GM21381 (cell line): Measurements from ENCODE around the gene BTN1A1.
"Not testable (repeated sequence)": the region's sequence is repeated elsewhere in the genome, so short reads cannot be mapped to it uniquely, and the experiment has no call there.

Source experiments
- ATAC-seq: cut with Tn5 transposase; IDR thresholded peaks from one replicate; pipeline ENCODE4 v1.9.1; 2021; ENCODE audit warnings: mild to moderate bottlenecking, moderate library complexity; ENCODE audit not compliant: unreplicated experiment

Gene BTN1A1

DNA sequence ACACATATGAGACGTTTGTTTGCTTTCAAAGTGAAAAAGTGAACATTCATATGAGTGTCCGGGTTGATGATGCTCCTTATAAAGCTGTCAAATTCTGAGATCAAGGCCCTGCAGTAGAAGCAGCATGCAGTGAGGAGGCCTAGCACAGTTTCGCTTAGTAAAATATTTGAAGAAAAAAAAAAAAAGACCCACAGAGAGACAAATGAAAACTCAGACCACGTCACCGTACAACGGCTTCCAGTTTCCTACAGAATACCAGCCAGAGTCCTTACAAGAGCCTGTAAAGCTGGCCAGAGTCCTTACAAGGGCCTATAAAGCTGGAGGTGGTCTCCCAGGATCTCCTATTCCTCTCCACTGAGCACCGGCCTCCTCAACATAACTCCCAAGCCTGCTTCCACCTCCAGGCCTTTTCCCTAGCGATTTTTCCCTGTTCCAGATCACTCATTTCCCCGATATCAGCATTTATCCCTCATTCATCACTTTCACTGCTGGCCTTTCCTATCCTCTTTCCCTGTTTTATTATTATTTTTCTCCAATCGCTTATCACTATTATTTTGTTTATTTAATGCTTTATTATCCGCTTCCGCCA, 36.6 kb downstream of the BTN1A1 start:
- ATAC-seq: no peak

DNA sequence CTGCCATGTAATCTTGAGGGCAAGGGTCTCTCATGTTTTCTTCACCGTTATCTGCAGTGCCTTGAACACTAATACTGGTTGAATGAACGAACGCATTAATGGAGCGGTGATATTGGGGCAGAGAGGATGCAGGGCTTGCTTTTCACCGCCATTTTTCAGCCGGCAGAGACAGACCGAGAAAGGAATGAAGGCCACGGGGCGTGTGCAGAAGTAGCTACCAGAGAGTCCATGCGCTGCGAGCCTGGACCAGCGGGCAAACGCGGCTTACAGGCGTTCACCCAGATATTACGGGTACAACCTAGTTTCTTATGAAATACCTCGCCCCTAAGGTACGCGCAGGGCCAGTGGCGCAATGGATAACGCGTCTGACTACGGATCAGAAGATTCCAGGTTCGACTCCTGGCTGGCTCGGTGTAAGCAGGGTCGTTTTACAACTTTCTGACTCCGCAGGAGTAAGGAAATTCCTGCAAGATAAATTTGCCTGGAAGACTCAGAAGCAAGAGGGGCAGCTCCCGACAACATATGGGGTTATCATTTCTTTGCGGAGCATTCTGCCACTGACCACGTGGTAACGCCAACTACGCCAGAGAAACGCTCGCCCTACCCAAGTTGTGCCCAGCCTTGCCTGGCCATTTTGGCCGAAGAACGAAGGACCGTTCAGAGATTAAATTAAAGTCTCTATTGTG, 37.2 kb downstream of the BTN1A1 start:
- peak; percentile 39 for ATAC-seq

DNA sequence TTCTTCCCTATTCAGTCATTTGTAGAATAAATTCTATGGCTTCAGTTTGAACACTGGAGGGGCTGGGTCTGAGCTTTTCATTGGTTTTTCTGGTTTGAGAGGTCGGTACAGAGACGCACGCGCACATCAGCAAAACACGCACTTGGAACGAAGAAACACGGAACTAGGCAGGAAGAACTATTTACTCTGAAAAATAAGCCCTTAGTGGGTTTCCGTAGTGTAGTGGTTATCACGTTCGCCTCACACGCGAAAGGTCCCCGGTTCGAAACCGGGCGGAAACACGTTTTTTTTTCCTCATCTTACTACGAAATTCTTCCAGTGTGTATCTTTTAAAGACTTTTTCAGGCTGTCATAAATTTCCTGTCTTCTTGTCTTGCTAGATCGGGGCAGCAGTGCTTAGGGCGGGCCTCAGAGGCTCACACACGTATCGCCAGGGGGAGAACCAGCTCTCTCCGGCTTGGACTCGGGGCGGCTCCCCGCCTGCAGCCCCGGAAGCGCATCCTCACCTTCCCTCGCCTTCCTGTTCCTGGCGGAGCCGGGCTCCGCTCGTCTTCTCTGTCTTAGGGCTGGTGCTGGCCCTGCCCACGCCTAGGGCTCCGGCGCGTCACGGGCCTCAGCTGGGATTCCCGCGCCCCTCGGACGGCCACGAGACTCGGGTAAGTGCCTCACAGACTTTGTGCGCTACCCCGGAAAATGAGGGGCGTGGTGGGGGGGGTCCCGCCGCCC, 37.9 kb downstream of the BTN1A1 start, which contains the start of gene HMGN4:
Gene HMGN4, plus strand, starts transcription at position 521 of the 726 bp plus-strand sequence. CDS start 6,841 bp downstream, outside the sequence.
- ATAC-seq: peak; percentile 53

DNA sequence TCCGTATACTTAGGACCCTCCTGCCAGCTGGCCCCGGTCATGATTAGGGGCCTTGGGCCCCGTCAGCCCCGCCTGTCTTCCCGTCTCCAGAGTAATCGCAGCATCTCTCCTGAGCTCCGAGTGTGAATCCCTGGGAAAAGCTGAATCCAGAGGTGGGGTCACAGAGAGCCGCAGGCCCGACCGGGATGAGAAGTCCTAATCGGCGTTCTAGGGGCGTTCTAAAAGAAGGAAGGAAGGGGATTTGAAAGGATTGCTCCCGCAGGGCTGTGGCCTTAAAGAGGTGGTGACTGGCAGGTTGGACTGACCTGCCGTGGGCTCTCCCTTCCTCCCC, 38.4 kb downstream of the BTN1A1 start:
- no peak for ATAC-seq

DNA sequence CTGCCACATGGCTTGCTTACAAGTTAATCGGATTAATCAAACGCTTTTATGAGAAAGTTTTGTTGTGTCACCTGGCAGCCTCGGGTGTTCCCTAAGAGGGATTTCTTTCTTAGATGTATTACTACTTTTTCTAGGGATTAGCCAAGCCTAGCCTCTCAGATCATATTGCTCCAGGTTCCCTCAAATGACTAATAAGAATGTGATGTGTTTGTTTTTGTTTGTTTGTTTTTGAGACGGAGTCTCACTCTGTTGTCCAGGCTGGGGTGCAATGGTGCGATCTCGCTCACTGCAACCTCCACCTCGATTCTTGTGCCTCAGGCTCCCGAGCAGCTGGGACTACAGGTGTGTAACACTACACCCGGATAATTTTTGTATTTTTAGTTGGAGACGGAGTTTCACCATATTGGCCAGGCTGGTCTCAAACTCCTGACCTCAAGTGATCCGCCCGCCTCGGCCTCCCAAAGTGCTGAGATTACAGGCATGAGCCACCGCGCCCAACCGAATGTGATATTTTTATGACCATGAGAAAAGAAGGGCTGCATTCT, 39.0 kb downstream of the BTN1A1 start:
- no peak for ATAC-seq

DNA sequence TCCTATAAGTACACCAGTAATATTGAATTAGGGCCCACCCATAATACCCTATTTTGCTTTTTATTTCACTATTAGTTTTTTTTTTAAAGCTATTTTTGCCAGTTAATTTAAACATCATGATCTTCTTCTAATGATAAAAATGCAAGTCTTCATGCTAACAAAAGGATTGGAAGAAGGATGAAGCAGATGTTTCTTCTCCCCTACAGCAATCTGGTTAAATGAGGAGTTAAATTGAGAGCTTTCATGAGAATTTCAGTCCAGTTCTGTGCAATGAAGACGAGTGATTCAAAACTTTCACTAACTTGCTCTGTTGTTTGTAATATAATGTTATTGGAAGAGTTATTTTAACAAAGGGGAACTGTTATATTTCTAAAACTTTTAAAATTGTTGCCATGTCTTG, 41.5 kb downstream of the BTN1A1 start:
- ATAC-seq: no peak

DNA sequence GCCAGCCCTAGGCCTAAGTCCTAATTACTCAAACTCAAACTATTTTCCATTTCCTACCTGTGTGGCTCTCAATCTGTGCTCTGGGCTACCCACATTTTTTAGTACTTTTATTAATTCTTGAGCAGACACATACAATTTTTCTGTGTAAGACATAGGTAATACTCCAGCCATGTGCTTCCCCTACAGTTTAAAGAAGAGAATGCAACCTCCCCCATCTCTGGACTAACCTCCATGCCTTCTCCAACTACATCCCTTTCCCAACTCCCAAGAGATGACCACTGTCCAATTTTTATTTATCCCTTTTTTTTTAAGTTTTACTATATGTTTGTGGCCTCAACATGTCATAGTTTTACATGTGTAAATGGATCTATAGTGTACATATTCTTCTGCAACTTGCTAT, 43.9 kb downstream of the BTN1A1 start:
- ATAC-seq: no peak

DNA sequence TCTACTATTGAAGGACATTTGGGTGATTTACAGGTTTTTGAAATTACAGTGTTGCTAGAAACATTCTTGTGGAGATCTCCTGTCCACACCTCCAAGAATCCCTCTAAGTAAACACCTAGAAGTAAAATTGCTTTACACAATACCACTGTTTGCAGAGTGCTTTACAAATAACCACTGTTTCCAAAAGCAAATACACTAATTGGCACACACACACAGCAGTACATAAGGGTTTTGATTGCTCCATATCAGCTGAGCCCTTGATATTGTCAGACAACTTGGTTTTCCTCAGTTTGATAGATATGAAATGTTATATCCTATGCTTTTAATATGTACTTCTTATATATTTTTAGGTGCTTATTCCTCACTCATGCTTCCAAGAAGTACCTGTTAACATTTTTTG, 44.4 kb downstream of the BTN1A1 start:
- ATAC-seq: no peak

DNA sequence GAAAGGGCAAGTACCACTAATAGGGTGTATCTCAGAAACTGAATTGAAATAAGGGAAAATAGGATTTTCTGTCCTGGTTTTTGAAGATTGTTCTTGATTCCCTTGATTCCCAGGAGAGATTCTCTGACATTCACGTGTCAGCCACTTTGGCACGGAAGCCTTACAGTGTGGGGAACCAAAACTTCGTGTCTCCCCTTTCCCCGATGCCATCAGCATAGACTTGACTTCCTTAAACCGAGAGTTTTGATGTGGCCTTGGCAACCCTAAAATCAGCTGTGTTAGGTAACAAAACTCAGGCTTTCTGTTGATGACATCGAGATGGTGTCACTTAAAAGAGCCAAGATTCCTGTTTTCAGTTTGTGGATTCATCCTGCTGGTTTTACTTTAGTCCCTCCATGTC, 45.5 kb downstream of the BTN1A1 start:
- no peak for ATAC-seq

DNA sequence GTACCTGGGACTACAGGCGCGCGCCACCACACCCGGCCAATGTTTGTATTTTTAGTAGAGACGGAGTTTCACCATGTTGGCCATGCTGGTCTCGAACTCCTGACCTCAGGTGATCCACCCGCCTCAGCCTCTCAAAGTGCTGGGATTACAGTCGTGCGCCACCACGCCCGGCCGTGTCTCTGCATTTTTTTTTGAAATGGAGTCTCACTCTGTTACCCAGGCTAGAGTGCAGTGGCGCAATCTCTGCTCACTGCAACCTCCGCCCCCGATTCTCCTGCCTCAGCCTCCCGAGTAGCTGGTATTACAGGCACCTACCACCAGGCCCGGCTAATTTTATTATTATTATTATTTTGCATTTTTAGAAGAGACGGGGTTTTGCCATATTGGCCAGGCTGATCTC, 47.3 kb downstream of the BTN1A1 start:
- ATAC-seq: not testable (repeated sequence)

DNA sequence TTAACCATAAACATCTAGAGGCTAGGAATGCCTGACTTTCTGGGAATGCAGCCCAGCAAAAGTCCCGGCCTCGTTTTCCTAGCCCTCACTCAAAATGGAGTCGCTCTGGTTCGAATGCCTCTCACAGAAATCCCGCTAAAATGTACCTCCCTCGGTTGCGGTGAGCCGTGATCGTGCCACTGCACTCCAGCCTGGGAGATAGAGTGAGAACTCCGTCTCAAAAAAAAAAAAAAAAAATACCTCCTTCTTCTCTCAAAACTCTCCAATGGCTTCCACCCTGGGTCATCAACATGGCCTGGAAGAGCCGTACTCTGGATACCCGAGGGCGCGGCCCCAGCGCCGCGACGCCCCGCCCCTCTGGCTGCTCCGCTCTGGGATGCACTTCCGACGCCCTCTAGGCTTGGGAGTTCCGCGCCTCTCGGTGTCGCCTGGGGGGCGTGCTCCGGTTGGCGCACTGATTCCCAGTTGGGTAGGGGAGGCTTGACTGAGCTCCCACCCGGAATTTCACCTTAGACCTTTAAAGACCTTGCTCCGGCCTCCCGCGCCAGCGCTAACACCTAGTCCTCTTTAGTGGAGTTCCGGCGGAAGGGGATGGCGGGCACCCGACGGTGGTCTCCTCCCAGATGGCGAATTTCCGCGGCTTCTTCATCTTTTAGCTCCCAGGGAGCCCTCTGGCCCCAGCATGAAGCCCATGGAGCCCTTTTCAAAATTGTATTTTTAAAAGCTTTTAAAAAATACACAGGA, 50.3 kb downstream of the BTN1A1 start:
- peak; percentile 29 for ATAC-seq

DNA sequence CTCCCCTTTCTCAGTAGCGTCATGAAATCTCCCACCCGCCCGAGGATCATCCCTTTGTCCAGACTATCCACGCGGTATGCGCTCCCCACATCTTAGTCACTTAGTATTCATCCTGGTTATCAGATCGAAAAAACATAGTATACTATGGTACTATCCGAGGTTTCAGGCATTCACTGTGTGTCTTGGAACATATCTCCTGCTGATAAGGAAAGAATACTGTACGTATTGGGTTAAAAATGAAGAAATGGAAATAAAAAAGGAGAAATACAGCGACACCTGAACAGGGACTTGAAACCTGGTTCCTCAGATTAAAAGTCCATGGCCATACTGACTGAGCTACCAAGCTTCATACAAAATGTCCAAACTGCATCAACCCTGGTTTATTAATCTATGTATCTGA, 52.1 kb downstream of the BTN1A1 start:
- ATAC-seq: no peak

DNA sequence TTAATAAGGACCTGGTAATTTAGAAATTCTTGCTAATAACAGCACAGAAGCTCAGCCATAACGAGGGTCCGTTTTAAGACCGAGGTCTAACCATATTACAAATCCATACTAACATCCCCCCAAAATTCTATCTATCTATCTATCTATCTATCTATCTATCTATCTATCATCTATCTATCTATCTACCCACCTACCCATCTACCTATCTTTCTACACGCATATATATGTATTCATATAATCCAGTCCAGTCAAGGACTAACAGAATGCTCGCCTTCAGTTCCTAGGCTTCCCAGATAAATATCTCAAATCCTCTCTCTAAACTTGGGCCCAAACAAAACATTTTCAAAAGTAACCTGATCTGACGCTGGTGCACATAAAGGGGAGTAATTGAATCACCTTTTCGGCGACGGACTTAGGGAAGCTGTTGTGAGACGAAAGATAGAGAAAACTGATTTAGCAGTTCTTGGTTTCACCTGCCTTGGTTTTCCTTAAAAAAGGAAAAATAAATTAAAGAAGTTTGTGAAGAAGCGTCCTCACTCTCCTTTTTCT, 52.6 kb downstream of the BTN1A1 start:
- no peak for ATAC-seq

DNA sequence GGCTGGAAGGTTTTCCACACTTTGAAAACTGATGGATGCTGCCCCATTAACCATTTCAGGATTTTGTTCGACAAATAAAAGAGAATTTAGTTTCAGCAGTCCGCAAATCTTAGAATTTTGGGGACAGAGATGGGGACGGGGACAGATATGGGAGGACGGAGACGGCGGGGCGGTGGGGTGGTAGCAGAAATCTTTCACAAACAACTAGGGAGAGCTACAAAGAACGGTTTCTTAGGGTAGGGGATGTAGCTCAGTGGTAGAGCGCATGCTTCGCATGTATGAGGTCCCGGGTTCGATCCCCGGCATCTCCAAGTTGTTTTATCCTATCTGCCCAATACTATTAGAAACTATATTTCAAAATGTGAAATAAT, 53.1 kb downstream of the BTN1A1 start:
- peak; percentile 40 for ATAC-seq

DNA sequence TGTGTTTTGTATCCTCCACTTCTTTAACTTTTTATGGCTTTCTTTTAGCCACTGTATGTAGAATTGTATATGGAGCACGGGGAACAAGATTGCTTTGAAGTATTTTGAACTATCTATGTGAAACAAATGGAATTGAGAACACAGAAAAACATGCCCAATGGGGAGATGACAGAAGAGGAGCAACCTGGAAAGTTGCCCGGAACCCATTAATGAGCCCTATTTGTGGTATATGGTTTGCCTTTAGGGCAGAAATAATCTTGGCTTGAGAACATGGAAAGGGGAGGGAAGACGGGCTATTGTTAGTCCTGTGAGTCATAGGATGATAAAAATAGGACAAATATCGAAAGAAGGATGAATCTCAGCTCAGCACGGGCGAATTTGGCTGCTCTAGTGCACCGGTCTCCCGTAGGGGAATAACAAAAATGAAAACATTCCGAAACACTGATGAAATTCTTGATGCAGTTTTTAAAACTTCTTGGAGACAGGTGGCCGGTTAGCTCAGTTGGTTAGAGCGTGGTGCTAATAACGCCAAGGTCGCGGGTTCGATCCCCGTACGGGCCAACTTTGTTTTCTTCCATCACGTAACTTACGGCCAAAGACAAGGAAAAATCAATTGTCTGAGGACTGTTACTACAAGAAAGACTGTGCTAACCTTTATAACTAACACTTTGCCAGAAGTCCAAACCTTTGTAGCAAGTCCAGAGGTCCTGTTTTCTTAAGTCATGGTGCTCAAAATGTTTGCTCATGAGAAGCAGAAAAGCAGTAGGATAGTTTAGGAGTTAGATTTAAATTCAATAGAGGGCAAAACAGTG, 53.7 kb downstream of the BTN1A1 start:
- ATAC-seq: peak; percentile 49

DNA sequence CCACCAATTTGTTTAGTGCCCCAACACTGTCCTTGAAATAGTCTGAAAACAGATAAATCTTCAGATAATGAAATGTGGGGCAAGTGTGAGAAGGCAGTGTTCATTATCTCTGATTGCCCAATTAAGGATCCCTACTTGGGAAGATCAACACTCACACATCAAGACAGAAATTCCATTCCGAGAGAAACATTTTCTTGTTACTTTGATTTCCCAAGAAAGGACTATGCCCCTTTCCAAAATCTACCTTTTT, 54.3 kb downstream of the BTN1A1 start:
- ATAC-seq: peak; percentile 2

DNA sequence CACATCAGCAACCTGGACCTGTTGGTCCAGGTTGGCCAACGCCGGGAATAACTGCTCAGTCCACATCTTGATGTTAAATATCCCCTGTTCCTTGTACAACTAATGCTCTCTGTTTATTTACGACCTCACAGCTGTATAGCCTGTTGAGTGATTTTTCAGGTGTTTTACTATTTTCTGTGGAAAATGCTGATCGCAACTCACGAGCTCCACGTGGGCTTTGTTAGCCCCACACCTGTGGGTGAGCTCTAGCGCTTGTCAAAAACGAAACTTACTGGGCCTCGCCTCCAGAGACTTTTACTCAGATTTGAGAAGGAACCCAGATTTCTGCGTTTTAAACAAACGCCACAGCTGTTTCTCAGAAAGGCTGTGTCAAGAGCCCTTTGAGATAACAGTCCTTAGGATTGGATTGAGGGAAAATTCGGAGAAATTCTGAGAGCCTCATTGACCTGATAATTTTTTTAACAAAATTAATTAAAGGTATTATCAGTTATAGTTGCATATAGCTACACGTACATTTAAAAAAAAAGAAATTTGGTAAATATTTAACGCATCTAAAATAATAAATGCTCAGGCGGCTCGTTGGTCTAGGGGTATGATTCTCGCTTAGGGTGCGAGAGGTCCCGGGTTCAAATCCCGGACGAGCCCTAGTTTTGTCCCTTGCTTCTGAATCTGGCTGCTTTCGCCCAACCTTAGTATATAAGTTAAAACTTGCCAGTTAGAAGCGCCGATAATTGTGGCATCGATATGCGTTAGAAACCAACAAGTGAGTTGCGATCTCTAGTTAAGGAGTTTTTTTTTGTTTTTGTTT, 54.8 kb downstream of the BTN1A1 start:
- ATAC-seq: peak; percentile 13

DNA sequence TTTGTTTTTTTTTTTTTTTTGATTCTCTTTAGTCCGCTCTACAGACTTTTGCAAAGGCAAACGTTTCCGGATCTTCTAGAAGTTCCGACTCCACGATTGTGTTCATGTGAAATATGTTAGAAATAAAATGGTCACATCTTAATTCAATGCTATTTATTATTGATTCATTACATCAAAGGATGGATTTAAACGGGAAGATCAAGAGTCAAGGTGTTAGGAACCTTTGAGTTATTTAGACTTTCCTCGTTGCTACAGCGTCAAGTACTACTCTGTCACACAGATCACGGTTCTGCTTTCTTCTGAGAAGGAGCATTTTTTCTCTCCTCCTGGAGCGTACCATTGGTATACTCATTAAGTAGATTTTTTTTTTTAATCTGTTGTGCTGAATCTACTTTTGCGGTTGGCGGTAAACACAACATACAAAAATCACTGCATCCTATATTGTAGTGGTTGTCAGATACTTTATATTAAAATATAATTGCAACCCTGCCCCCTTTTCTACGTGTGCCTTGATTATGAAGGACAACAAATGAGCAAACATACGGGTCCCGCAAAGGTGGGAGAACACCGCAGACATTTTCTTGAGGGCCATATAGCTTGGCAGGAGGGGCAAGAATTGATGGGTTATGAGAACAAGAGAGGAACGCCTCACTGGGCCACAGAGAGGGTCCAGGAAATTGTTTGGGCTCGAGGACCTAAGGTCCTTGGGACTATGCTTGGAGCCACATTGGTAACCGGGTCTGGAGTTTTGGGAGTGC, 55.6 kb downstream of the BTN1A1 start:
- ATAC-seq: no peak
